Activated CD4-positive, alpha-beta T cell treated with anti-CD3 and anti-CD28 coated beads, Interleukin-2, Interleukin-6, amounts not matched to agents 100 ng/mL and 50 ng/mL, durations not matched to agents 16 hours and 8 hours (primary cell): ENCODE measurements around the gene LRRC7.

Source experiments
- DNase-seq: peaks from one replicate; pipeline ENCODE4 v3.0.0-alpha.2; 2020

The LRRC7 gene

GRCh38 chr1:70048336-70049094 is 480.8 kb downstream of the LRRC7 start:
- DNase-seq = no peak

DNA sequence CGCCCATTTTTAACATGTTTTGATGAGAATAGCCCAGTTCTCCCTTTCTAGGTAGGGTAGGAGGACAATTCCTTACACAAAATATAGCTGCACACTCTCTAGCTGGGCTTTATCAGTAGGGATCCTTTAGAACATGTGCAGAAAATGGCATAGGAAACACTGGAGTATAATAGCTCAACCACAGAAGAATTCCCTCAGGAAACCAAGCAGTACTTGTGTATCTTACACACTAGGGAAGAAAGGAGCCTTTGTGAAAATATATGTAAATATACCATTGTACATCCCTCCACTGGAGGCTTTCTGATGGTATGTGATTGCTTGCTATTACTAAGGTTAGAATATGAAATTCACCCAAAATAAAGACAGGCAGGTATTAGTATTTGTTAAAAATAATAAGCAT is 484.2 kb downstream of the LRRC7 start:
- no peak for DNase-seq

GRCh38 chr1:70057500-70057899 is 489.8 kb downstream of the LRRC7 start:
- DNase-seq = no peak

DNA sequence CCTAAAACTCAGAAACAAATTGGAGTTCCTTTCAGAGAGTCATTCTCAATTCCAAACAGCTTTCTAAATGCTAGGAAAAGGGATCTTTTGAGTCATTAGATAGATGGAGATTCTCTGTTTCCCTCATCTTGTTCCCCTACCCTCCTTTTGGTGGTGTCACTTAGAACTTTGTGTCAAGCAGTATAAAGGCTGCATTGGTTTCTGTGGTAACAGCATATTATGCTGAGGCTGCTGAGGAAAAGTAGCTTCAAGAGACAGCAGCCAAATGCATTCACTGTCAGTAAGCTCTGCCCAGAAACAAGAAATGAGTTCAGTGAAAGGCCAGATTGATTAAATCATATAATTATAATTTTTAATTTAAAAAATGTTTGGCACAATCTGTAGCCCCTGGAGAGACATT is 493.5 kb downstream of the LRRC7 start:
- no peak for DNase-seq

DNA sequence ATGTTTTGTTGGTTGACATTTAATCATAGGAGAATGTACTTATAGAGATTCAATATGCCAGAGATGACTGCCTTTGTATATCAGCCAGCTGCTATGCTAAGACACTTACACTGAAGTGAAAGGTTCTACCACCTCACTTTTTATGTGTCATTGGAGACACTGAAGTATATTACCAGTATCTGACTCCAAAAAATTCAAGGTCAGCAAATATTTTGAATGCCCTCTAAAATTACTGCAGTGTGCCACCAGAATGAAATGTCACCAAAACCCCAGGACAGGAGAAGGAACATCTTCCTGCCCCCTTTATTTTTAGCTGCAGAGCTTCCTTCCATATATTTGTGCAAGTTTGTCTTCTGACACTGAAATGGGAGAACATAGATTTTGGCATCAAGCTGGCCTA is 496.1 kb downstream of the LRRC7 start:
- DNase-seq = no peak

DNA sequence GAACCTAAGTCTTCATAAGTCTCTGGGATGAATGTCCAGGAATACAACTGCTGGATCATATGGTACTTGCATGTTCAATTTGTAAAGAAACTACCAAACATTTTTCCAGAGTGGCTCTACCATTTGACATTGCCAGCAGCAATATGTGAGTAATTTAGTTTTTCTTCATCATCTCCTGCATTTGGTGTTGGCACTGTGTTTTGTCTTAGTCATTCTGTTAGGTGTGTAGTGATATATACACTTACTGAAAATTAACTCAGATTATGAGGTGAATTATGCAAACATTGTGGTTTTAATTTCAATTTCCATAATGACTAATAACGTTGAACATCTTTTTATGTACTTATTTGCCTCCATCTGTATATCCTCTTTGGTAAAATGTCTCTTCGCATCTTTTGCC is 499.0 kb downstream of the LRRC7 start:
- peak; percentile 27 for DNase-seq

DNA sequence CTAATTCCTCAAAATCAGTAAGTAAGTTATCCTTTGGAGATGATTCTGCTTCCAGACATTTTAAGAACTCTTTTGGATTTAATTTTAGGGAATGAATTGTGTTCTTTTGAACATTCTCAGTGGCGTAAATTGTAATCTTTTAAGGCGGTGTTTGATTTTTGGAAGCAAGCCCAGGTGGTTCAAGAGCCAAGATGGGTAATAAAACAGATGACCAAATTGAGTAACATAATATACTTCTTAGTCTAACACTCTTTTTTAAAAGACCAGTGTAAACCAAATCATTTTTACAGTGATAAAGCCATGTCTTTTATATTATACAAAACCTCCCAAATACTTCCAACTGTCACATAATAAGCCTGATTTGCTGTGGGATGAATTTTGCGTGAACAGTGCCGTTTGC is 503.9 kb downstream of the LRRC7 start:
- DNase-seq = no peak

GRCh38 chr1:70072231-70072751 is 504.6 kb downstream of the LRRC7 start:
- DNase-seq = peak; percentile 11

- no peak for DNase-seq
These were observed 508.0 kb downstream of the LRRC7 start for GRCh38 chr1:70075761-70076160.

DNA sequence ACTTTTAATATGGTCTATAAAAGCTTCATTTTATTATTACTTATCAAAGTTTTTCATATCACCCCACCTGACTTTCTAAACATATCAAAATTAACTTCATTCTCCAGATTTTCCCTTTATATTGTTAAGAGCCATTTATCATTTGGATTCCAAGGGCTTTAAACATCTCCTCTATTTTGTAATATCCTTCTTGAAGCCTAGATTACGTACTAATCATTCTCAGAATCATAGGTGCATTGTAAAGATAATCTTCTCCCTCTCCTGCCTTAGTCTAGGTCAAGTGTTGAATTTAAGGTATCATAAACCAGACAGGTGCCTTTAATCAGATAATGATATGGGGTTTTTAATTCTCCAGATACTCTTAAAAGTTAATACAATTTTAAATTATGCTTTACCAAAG is 509.3 kb downstream of the LRRC7 start:
- no peak for DNase-seq

DNA sequence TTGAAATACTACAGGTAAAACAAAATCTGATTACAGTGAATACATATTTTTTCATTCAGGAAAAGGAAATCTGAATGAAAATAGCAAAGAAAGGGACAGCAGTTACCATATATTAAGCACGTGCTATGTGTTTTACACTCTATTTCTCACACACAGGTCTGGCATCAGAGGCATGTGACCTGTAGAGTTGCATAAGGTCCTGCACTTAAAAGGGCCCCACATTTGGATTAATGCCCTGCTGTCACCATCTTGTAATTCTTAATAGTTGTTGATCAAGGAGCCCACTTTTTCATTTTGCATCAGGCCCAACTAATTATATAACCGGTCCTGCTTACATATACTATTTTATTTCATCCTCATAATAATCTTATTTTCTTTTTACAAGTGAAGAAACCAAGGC is 511.8 kb downstream of the LRRC7 start:
- DNase-seq = no peak

GRCh38 chr1:70083519-70083918 is 515.8 kb downstream of the LRRC7 start:
- no peak for DNase-seq

DNA sequence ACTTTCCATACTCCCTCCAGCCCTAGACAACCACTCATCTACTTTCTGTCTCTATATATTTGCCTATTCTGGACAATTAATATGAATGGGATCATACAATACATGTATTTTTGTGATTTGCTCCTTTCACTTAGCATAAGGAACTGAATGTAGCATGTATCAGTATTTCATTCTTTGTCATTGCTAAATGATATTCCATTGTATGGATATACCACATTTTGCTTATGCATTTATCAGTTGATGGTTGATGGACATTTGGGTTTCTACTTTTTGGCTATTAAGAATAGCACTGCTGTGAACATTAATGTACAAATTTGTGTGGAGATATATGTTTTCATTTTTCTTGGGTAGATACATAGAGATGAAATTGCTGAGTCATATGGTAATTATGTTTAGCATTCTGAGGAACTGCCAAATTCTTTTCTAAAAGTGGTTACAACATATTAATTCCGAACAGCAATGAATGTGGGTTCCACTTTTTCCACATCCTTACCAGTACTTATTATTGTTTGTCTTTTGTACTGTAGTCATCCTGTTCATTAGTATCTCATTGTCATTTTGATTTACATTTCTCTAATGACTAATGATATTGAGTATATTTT is 516.7 kb downstream of the LRRC7 start:
- no peak for DNase-seq

DNA sequence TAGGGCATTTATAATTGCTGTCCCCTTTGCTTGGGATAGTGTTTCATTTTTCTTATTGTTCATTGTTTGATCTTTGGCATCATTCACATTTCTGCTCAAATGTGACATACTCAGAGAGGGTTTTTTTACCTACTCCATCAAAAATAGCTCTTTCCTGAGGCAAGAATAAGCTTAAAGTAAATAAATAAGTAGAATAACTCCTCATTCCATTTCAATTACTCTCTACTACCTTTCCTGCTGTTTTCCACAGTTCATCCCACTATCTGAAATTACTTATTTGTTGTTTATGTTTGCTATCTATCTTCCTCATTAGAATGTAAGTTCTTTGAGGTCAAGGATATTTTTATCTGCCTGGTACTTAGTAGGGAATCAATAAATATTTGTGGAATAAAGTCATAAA is 517.8 kb downstream of the LRRC7 start:
- no peak for DNase-seq

- no peak for DNase-seq
These were observed 519.2 kb downstream of the LRRC7 start for GRCh38 chr1:70086897-70087296.

DNA sequence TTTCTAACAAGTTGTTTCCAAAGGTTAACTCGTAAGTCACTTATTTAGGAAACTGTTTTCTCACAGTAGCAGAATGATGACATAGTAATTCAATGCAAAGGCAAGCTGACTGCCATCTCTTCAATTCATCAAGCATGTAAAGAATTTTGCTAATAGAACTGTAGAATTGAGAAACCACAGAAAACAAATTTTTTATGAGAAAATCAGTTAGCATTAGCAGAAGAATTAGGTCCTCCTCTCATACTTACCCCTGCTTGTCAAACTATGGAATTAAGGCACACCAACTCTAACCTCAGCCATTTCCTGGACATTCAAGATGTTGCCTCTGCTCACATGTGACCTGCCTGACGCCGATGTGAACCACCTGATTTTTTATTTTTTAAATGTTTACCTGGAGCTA is 522.4 kb downstream of the LRRC7 start:
- no peak for DNase-seq

DNA sequence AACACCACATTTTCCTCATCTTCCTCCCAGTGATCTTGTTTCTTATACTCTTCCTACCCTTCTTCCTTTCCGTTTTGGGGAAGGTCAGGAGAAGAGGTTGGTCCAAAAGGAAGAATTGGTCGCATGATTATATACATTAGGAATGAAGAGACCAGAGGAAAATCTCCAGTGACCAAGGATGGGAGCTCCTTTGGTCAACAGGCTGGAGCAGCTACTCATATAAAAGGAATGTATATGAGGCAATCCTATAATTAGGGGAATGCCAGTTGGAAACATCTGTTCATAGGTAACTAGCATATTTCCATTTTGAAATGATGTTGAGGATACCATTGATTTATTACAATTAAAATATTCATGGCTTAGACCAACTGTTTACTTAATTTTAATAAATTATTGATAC is 523.2 kb downstream of the LRRC7 start:
- DNase-seq = no peak

GRCh38 chr1:70091811-70092210 is 524.1 kb downstream of the LRRC7 start:
- DNase-seq = no peak

DNA sequence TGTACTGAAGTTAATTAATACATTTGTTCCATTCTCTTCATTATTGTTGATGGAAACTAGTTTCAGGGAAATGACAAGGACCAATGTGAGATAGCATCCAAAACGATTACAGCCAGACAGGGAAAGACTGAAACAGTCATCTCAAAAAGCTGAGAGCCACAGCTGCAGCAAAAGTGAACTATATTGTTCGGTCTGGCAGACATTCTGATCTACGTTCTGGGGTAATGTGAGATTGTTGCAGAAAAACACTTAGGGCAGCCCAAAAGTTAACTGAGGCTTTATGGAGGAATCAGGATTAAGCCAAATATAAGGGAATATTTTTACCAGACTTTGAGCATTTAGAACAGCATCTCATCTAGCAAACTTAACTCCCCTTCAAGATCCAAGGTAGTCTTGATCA is 524.8 kb downstream of the LRRC7 start:
- DNase-seq = no peak

DNA sequence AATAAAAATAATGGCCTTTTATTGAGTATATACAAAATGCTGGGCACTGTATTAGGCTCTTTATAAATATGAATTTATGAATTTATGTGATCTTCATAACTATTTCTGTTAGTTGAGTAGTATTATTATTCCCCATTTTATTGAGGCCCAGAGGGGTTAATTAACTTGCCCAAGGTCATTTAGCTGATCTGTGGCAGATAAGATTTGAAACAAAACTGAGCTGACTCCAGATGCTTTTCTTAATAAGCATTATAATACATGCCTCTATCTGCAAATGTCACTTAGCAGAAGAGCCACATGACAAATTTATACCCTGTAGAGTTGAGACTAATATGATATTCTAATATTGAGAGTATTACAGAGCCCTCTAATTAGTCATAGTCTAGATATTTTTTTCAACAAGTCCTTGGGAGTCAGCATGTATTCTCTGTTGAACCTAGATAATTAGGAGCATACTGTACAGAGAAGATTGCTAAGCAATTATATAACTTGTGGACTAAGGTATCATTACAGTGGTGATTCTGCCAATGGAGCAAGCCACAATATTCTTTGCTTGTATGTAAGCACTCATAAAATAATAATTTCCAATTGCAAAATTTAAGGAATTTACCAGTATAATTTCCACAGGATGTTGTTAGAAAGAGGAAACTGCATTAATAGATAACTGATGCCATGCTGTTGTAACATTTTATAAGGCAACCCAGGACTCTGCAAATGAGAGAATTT is 525.7 kb downstream of the LRRC7 start:
- DNase-seq = no peak

DNA sequence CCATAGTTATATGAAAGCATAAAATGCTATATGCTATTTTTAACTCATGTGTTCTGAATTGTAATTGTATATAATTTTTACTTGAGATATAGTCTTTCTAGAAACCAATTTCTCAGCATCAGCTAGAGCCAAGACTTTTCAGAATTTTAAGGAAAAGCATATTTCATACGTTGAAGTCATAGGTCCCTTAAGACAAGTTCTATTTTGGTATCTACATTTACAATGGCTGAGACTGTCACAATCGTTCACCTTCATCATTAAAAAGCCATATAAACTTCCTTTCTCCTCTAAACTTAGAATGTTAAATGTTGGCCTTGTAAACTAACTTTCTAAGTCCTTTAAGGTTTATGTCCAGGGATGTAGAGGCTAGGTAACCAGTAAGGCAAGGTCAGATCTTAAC is 533.5 kb downstream of the LRRC7 start:
- DNase-seq = no peak

DNA sequence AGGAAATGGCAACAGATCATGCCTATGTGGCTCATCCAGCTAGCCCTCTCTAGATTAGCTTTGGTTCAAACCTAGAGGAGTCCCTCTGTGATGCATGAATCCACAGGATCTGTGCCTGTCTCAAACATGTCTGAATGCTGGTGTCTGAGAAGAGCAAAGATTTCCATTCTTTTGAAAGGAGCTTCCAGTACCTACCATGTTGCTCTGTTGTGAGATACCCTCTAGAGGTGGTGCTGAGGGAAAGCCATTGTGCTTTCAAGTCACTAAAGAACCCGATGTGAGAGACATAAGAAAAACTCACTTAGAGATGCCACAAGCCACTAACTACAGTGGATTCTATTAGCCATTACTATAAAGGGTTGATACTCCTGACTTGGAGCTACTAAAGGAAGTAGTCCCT is 534.1 kb downstream of the LRRC7 start:
- DNase-seq = no peak

- no peak for DNase-seq
These were observed 536.0 kb downstream of the LRRC7 start for GRCh38 chr1:70103770-70104169.

GRCh38 chr1:70109241-70109640 is 541.5 kb downstream of the LRRC7 start:
- DNase-seq = no peak
